RPMI7951 (cell line): ENCODE measurements around the gene PSMD1. TPM values are rescaled to one million over a fixed set of nuclear protein-coding genes. Genes with fewer than 3 reads are reported as not detected.

Source experiments
- DNase-seq: peaks from one replicate; pipeline ENCODE4 v3.0.0-alpha.2; 2012; ENCODE audit warnings: low read depth
- total RNA-seq: library from RNA; depleted of rRNA; stranded (reverse); fragments of >200 nt; shearing (Covaris generic); gene quantifications from 2 replicates; pipeline ENCODE4 v1.2.3, GENCODE V29; 2014; rRNA removed

Gene PSMD1
- total RNA-seq, 1 experiment from 2014 or later: 119 TPM

- DNase-seq: no peak
Observed at GRCh38 chr2:231204146-231204545, 147.5 kb downstream of the PSMD1 start.

- no peak for DNase-seq
Observed at GRCh38 chr2:231204581-231204980, 147.9 kb downstream of the PSMD1 start.

GRCh38 chr2:231207734-231208133 lies 151.1 kb downstream of the PSMD1 start:
- no peak for DNase-seq

- DNase-seq: no peak
Observed at GRCh38 chr2:231210782-231211181, 154.1 kb downstream of the PSMD1 start.

- DNase-seq: no peak
Observed at GRCh38 chr2:231211486-231211885, 154.8 kb downstream of the PSMD1 start.

GRCh38 chr2:231212329-231212845 lies 155.7 kb downstream of the PSMD1 start:
- DNase-seq: peak; percentile 23

- no peak for DNase-seq
Observed at GRCh38 chr2:231213931-231214642, 157.4 kb downstream of the PSMD1 start.

GRCh38 chr2:231218366-231218765 lies 161.7 kb downstream of the PSMD1 start:
- no peak for DNase-seq

GRCh38 chr2:231219289-231219688 lies 162.6 kb downstream of the PSMD1 start:
- no peak for DNase-seq

- DNase-seq: peak; percentile 18
Observed at GRCh38 chr2:231221761-231222160, 165.1 kb downstream of the PSMD1 start.

Other genes starting within 250 kb of the PSMD1 start
- gene ITM2C, start 191.9 kb upstream of the PSMD1 start, total RNA-seq: 156 and 199 TPM in 2 replicates
- gene GPR55, start 131.6 kb upstream of the PSMD1 start, total RNA-seq: 0.24 and 0.29 TPM in 2 replicates
- gene SPATA3, start 60.7 kb upstream of the PSMD1 start, total RNA-seq: not detected in 2 replicates
- gene C2orf72, start 19.3 kb upstream of the PSMD1 start, total RNA-seq: 0.39 and 0.48 TPM in 2 replicates
- 1.7 TPM in 2 replicates for gene HTR2B, start 68.2 kb downstream of the PSMD1 start, total RNA-seq
- 62.3 and 67.2 TPM in 2 replicates for gene ARMC9, start 141.8 kb downstream of the PSMD1 start, total RNA-seq